Right ventricle myocardium superior (tissue), 1 donor: ENCODE data around the gene SLC35B3. TPM values are rescaled to one million over a fixed set of nuclear protein-coding genes. Genes with fewer than 3 reads are reported as not detected.
"Not testable (repeated sequence)": the region's sequence is repeated elsewhere in the genome, so short reads cannot be mapped to it uniquely, and the experiment has no call there.

ENCODE experiments used
- ATAC-seq: fragments of 200-7000 bp; cut with Tn5 transposase; one replicate; pipeline ENCODE4 v1.9.1; 2020; ENCODE audit warnings: mild to moderate bottlenecking; ENCODE audit not compliant: poor library complexity
- DNase-seq: peaks from one replicate; pipeline ENCODE4 v3.0.0-alpha.2; 2020
- intact Hi-C: fragments of 100-400 bp; cut with DNase I; formaldehyde crosslinking; loops from one replicate; pipeline ENCODE4 v1.11.2; 2022
- long read RNA-seq: library from polyadenylated mRNA; unstranded; transcript quantifications from one replicate; pipeline ENCODE4 v2.0.0, GENCODE V29; 2021
- total RNA-seq: library from RNA; stranded (reverse); fragmentation: NEBNext Ultra II Directional; extraction: Animal tissue kit (Norgen Biotek cat#: 25700); gene quantifications from one replicate; pipeline ENCODE4 v1.2.1, GENCODE V29; 2021
- donor health status: DM: no; HTN: yes; CAD: no; lungs with severe emphysema.

SLC35B3 gene
- 6.7 TPM for total RNA-seq
- long read RNA-seq, partial matches to known transcripts: 1 of 12 reads
- long read RNA-seq, other reads (novel, unspliced or antisense): 8 of 12 reads

DNA sequence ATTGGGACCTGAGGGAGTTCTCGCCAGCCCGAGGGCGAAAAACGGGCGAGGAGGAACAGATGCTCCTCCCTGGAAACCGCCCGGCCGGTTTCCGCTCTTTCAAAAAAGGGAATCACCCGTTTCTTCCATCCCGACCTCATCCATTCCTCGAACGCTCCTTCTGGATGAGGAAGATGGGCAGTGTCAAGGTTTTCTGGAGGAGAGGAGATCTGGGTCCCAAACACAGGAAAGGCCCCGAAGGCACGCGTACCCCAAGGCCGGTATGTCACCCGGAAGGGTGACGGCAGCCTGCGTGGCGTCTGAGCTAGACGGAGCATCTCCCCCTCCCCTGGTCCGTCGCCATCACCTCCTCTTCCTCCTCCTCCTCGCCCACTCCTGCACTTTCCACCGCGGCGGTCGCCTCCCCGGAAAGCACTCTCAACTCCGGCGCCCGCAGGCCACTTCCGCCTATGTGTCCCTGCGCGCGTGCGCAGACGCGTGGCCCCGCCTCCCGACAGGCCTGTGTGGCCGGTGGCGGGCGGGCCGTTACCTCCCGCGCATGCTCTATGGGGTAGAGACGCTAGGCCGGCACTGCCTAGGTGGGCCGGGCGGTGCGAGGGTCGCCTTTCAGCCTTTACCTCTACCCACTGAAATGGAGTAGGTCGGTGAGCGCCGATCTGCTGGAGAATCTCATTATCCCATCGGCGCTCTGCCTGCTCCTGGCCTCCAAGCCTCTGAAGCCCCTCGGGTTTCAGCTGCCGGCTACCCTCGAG, at the start of gene SLC35B3:
Gene SLC35B3 (minus strand): TSS at position 453 of the 752 bp plus-strand sequence.
- DNase-seq: peak; percentile 99
- peak; percentile 100 for ATAC-seq
- intact Hi-C loops: no loop called here

DNA sequence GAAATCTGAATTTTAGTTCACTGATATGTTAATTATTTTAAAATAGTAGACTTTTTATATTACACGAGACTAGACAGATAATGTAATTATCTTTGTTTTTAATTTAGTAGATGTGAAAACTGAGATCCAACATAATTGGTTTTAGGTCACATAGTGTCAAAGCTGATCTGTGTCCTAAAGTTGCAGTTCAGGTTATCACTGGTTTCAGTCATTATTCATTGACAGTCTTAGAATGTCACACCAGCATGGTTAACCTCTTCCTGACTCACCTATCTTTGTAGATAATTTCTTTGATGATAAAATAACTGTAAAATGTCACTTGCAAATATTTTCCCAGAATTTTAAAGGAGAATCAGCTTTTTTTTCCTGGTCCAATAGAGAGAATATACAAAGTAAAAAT, 48.3 kb upstream of the SLC35B3 start:
- intact Hi-C loops: no loop called here

DNA sequence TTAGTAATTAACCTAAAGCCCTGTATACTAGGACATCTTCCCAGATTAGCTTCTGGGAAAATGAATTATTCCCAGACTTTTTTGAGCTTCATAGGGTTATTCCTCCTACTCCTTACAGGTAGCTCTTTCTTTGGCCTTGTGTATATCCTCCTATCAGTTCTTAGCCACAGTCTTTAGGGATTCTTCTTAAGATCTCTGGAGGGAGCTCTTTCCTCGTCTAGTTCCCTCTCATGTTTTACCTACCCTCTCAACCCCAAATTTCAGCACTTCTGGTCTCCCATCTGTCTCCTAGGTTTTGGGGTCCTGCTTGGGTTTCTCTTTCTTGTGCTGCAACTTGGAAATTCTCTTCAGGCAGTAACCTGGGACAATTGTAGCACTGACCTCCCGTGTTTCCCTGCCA, 46.4 kb upstream of the SLC35B3 start:
- ATAC-seq: no peak
- intact Hi-C loops: no loop called here
- no peak for DNase-seq

More for the DNA sequence above, 48.3 kb upstream of the SLC35B3 start:
- ATAC-seq (no peak), DNase-seq (no peak)

DNA sequence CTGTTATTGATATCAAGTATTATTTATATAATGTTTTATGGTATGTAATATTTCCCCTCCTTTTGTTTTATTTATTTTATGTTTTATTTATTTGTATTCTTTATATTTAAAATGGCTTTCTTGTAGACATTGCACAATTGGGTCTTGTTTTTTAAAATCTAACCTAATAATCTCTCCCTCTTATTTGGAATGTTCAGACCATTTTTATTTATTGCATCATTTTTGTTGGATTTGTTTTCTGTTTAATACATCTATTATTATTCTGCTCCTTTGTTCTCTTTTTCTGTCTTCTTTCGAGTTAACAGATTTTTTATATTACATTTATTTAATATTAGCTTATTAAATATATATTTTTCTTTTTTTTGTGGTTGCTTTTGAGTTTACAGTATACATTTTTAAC, 43.1 kb upstream of the SLC35B3 start:
- ATAC-seq (no peak), DNase-seq (no peak)
- intact Hi-C loops: no loop called here

DNA sequence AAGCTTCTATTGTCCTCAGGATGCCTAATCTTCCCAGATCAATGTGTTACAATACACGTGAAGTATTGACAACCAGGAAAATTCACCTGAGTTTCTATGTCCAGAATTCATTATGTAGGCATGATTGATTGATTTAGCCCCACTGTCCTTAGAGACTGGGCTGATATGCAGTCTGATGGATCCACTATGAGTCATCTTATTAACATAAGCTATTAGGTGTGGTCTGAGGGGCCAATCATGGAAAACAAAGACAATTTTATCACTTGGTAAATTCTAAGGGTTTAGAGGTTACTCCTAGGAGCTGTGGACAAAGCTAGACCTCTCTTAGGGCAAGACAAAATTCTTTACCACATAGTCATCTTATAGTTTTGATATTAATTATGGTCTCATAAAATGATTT, 41.3 kb upstream of the SLC35B3 start:
- ATAC-seq (no peak), DNase-seq (no peak)
- intact Hi-C loops: no loop called here

DNA sequence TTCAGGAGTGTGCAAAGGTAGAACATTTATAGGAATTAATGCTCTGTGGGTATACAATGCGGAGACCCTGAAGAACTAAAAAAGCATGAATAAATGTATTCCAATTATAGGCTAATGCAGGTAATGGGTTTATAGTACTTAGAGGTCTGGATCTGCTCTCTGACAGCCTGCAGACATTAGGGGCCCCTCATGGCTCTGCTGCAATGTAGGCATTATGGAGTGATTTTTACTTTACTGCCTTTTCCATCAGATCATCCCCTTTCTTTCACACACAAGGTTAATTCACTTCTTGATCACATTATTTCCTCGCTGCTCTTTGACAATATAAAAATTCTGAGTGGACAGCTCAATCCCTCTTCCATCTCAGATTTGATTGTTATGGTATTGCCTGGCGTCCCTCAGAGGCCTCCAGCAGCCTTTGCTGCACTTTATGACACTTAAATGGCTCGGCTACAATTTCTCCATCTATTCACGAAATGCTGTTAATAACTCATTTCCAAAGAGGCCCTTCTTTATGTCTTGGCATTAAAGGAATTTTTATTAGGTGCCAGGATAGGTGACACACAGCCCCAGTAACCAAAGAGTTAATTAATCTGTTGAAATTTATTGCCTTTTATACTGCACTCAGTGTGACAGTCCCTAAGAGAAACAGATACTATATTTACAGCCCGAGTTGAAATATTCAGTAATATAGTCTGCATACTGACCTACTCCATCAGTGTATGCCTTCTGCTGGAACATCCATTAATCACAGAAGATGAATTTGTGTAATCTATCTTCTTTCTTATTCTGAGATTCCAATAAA, 33.4 kb upstream of the SLC35B3 start:
- ATAC-seq: no peak
- no peak for DNase-seq
- intact Hi-C loops: no loop called here

DNA sequence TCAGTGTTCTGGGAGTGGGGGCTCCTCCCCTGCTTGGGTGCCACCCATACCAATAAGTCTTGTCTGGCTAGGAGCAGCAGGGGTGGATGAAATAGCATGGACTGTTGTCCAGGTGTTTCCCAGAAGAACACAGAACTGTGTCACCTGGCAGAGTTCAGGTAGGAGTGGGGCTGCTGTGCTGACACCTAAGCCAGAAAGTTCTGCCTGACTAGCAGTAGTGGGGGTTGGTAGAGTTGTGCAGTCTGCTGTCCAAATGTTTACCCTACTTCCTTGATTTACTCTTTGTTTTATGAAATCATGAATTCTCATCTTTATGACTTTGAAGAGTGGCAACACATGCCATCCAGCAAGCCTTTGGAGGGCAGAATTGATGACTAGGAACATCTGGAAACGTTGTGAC, 27.3 kb upstream of the SLC35B3 start:
- ATAC-seq (peak; percentile 33), DNase-seq (no peak)
- intact Hi-C loops: no loop called here

DNA sequence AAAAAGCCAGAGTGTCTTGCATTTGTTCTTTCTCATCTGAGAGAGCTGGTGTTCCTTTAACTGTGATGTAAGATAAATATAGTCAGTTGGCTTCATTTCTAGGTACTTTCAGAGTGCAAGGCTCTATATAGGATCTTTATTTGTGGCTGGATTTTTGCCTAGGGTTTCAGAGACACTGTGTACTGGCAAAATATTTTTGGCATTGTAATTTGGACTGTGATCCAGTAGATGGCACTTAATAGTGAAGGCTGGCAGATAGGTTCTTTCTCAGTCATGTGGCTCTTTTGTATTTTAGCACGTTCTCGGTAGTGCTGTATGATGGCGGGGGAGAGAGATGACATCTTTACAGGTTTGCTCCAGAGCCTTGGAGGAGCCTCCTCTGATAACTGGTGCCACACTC, 26.8 kb upstream of the SLC35B3 start:
- DNase-seq (no peak), ATAC-seq (peak; percentile 96)
- intact Hi-C loops: no loop called here

DNA sequence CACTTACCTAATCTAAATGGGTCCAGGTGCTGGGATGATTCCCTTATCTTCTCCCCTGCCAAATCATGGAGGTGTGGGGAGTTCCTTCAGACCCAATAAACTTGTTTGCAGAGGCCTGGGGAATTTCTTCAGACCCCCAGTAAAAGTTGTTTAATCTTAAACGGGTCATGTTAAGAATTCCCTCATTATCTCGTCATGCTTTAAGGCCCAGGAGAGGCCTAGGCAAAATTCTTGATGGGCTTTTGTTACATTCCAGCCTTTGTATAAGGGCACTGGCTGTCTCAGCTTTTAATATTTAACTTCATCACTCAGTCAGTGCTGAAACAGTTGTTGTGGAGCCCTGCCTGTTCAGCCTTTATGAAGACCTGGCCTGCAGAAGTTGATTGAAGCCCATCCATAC, 11.0 kb upstream of the SLC35B3 start:
- intact Hi-C loops: no loop called here
- DNase-seq (no peak), ATAC-seq (no peak)

DNA sequence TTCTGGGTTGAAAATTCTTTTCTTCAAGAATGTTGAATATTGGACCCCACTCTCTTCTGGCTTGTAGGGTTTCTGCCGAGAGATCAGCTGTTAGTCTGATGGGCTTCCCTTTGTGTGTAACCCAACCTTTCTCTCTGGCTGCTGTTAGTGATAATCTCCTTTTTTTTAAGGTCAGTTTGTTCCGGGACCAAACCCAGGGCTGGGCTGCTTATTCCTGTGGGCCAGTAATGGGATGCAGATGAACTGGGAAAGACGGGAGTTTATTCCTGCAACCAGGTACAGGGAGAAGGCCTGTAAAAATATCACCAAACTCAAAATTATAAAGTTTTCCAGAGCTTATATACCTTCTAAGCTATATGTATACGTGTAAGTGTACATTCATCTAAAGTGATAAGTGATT, 10.6 kb upstream of the SLC35B3 start:
- ATAC-seq, intact Hi-C loops, DNase-seq: not testable (repeated sequence)

DNA sequence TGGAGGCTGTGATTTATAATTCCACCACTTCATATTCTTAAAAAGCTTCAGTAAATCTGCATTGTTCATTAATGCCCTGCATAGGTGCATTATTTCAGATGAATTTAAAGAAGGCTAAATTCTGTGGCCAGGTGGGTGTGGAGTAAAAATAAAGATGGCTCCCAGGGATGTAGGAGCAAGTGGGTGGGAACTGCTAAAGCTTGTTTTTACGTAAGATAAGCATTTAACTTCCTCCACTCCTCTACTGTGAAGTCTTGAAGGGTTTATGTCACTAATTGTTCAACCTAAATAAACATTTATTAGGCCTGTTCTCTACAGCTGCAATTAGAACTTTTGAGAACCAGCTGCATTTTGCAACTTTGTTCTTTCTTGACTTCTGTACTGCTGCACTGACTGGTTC, 6.8 kb upstream of the SLC35B3 start:
- DNase-seq (no peak), ATAC-seq (no peak)
- intact Hi-C loops: no loop called here

DNA sequence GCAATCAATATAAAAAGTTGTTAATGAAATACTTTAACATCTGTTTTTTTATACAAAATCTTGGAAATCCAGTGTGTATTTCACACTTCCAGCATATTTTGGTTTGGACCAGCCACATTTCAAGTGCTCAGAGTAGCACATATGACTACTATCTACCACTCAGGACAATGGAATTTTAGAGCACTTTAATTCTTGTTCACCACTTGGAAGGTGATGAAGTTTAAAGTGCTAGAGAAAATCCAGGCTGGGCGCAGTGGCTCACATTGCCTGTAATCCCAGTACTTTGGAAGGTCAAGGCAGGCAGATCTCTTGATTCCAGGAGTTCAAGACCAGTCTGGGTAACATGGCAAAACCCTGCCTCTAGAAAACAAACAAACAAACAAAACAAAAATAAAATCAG, 6.1 kb upstream of the SLC35B3 start:
- peak; percentile 83 for ATAC-seq
- DNase-seq: no peak
- intact Hi-C loops: no loop called here

DNA sequence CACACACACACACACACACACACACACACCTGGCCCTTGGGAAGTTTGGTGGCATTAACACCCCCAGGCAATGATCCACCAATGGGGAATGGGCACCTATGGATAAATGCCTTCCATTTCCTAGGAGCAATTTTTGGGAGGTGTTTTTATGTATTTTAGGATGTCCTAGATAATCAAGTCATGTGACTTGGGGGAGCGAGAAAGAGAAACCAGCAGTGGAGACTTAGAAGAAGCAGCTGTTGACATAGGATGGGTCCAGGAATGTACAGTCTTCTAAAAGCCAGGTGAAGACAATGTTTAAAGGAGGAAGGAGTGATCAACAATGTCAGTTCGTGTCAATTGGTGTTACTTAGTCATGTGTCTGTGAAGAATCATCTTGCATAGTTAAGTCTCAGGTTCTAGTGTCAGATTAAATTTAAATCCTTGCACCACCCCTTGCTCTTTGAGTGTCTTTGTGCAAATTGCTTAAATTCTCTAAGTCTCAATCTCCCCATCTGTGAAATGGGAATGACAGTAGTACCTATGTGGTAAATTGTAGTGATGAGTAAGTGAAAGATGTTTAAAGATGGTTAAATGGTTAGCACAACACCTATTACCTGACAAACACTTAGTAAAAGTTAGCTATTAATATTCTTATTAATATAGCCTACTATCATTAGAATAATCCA, 4.4 kb upstream of the SLC35B3 start:
- ATAC-seq: no peak
- intact Hi-C loops: no loop called here
- no peak for DNase-seq

DNA sequence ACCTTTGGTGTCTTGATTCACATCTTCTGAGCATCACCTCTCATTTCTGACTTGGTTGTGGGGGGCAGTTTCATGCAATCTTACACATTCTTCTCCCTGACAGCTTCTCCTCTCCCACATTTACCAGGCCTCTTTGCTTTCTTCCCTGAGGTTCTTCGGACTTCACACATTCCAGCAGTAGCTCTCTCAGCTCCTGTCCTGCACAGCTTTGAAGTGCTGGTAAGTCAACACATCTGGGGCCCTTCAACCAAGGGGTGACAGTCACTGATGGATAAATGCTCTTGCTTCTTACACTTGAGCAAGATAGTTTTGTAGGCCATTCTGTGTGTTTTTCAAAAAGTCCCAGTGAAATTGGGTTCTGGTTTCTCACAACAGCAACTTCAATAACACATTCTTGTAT, 2.5 kb upstream of the SLC35B3 start:
- intact Hi-C loops: no loop called here

DNA sequence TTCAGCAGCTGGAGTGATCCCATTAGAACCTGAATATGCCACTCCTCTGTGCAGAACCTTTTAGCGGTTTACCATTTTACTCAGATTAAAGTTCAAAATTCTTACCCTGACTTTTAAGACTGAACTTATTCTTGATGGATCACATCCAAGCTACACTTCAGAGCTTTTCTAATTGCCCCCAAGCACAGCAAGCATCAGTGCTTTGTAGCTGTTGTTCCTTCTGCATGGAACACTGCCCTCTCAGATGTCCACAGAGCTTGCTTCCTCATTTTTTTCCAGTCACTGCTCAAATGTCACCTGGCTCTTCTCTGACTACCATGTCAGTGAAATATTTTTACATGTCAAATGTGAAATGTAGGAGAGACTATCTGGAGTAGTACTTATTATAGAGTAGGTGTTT, 1.6 kb upstream of the SLC35B3 start:
- ATAC-seq (no peak), DNase-seq (no peak)
- intact Hi-C loops: no loop called here

More for the DNA sequence above, 2.5 kb upstream of the SLC35B3 start:
- no peak for ATAC-seq
- DNase-seq: no peak

DNA sequence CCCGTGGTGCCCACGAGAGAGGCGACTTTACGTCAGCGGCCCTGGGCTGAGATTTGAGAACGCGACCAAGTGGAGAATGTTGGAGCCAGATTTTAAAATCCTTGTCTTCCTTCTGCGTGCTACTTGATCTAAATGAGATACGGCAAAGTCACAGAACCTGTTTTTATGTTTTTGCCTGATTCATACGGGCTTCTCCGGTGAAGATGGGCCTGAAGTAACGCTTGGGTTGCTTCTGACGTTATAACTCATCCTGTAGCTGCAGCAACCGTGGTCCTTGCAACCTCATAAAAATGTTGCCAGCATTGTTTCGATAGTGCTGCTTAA, 462 bp upstream of the SLC35B3 start:
- DNase-seq (no peak), ATAC-seq (peak; percentile 73)
- intact Hi-C loops: no loop called here

DNA sequence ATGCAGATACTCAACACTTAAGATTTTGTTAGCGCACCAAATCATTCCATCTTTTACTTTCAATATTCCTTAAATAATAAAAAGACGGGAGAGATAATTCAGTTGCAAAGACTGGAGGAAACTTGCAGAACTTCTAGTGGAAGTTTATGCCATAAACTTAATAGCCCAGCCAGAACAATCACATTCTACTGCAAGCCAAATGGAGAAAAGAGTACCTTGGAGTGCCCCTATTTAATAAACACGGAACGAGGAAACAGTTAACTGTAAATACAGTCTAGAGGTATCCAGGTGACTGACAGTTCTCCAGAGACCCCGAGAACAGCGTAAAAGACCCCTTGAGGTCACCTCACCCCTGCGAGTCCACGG, 635 bp downstream of the SLC35B3 start:
- DNase-seq (no peak), ATAC-seq (peak; percentile 1)
- intact Hi-C loops: no loop called here

DNA sequence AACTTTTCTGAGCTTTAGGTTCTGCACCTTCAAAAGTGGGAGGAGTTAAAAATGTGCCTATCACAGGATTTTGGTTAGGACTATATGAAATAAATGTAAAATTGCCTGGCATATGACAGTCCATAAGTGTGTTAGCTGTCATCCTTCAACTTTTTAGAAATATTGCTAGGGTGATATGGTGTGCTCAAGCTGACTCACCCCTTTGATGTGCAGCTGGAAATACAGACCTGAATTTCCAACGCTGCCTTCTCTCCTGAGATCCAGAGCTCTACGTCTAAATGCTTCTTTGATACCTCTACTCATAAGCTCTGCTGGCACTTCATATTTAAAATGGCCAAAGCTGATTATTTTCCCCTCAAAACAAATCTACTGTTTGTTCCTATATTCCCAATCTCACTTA, 2.7 kb downstream of the SLC35B3 start:
- ATAC-seq (no peak), DNase-seq (no peak)
- intact Hi-C loops: no loop called here

DNA sequence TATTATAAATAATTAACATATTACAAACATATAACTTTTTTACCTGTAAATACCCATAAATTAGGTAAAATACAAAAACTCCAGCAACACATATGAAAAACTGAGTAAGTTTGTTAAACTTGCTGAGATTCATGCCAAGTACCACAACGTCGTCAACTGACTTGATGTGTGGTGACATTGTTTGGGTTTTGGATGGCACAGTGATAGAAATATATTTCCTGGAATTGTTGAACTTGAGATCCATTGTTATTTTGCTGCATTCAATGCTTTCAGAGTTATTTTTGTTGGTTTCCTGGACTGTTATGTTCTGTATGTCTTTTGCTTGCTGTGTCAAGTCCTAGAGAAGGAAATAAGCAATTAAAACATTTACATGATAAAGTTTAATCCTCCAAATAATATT, 5.5 kb downstream of the SLC35B3 start:
- ATAC-seq (no peak), DNase-seq (no peak)
- intact Hi-C loops: no loop called here

DNA sequence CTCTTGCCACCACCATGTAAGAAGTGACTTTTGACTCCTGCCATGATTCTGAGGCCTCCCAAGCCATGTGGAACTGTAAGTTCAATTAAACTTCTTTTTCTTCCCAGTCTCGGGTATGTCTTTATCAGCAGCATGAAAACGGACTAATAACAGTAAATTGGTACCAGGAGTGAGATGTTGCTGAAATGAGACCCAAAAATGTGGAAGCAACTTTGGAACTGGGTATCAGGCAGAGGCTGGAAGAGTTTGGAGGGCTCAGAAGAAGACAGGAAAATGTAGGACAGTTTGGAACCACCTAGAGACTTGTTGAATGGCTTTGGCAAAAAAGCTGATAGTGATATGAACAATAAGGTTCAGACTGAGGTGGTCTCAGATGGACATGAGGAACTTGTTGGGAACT, 8.8 kb downstream of the SLC35B3 start:
- ATAC-seq, DNase-seq, intact Hi-C loops: not testable (repeated sequence)
